ENCODE measurements around the gene SMIM20.

Gene SMIM20

DNA sequence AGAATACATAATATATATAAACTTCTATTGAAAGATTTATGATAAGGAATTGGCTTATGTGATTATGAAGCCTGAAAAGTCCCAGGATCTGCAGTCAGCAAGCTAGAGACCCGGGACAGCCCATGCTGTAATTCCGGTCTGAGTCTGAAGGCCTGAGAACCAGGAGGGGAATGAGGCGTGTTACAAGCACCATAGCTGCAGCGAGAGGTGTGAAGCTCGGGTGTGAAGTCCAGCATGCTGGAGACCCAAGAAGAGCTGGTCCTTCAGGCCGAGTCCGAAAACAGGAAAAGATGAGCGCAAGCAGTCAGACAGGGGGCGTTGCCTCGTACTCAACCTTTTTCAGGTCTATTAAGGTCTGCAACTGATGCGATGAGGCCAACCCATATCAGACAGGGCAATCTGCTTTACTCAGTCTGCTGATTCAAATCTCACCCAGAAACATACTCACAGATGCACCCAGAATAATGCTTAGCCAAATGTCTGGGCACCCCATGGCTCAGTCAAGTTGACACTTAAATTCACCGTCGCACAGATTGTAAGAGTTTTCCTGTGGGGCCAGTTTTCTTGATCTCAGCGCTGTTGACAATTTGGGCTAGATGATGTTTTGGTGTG lies 40.4 kb downstream of the SMIM20 start:
- TF ChIP-seq CTBP1 (IDR thresholded peaks at IDR 0.05; ENCODE audit: borderline replicate concordance) (no peak), TARDBP (IDR thresholded peaks at IDR 0.05) (no peak), ZNF384 (IDR thresholded peaks at IDR 0.05) (no peak), FOXK2 (IDR thresholded peaks at IDR 0.05) (no peak), SP1 (IDR thresholded peaks at IDR 0.05) (no peak)
- no peak for DNase-seq (ENCODE audit: extremely low spot score)
- ChIA-PET POLR2A (no interaction called here), CTCF (interaction anchor here (0.7 kb wide), 1 partner anchor 8 kb away, joined by 3 read pairs; no protein-coding TSS in a partner anchor)

DNA sequence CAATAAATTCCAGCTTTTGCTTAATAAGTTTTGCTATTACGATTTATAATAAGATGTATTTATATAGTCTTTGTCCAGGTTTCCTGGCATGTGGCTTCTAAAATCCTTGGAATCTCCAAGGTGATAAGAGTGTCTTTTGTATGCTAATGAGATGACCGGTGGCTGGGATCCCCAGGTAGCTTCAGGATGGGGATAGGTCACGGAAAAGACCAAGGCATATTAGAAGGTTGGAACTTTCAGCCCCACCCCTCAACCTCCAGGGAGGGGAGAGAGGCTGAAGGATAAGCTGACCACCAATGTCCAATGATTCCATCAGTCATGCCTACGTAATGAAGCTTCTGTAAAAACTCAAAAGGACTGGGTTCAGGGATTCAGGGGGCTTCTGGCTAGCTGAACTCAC lies 41.7 kb downstream of the SMIM20 start:
- no peak for DNase-seq (ENCODE audit: extremely low spot score)
- TF ChIP-seq TARDBP (IDR thresholded peaks at IDR 0.05), result no peak
- no peak for TF ChIP-seq BHLHE40 (IDR thresholded peaks at IDR 0.05; ENCODE audit: borderline replicate concordance)
- TF ChIP-seq CTBP1 (IDR thresholded peaks at IDR 0.05; ENCODE audit: borderline replicate concordance), result no peak
- TF ChIP-seq ARNT (IDR thresholded peaks at IDR 0.05), result no peak
- TF ChIP-seq HDGF (IDR thresholded peaks at IDR 0.05; ENCODE audit: borderline replicate concordance), result no peak
- TF ChIP-seq NFRKB (IDR thresholded peaks at IDR 0.05), result no peak
- no peak for TF ChIP-seq ZNF384 (IDR thresholded peaks at IDR 0.05)
- TF ChIP-seq L3MBTL2 (conservative IDR thresholded peaks at IDR 0.05), result no peak
- ChIA-PET CTCF (interaction anchor here (0.7 kb wide), 1 partner anchor 8 kb away, joined by 3 read pairs; no protein-coding TSS in a partner anchor), POLR2A (no interaction called here)

DNA sequence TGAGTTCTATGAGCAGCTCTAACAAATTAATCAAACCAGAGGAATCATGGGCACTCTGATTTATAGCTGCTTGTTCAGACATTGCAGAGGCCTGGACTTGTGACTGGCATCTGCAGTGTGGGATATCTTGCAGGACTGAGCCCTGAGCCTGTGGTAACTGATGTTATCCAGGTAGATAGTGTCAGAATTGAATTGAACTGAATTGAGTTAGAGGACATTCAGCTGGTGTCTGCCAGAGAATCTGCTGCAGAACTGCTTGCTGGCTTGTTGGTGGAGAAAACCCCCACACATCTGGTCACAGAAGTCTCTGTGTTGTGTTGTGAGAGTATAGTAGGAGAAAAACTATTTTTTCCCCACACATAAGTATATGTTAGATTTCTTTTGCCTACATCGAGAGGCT lies 42.2 kb downstream of the SMIM20 start:
- DNase-seq (ENCODE audit: extremely low spot score), result no peak
- CTCF ChIA-PET, result no interaction called here
- no peak for TF ChIP-seq SP1 (IDR thresholded peaks at IDR 0.05)
- POLR2A ChIA-PET, result no interaction called here

DNA sequence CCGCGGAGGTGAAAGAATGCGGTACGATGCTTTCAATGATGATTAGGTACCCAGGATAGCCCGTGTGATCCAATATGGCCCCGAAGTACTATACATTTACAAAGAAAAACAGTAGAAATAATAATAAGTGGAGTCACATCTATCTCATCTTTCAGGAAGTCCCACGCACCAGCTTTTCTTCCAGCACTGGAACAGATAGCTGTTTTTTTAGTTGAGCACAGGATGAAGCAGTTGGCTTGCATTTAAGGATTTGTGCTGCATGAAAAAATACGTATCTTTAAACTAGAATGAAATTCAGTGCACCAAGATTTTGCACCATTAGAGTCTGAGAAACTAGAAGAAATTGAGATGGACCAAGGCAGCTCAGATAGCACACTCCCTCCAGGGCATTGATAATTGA lies 44.1 kb downstream of the SMIM20 start:
- TF ChIP-seq HDGF (IDR thresholded peaks at IDR 0.05; ENCODE audit: borderline replicate concordance) (no peak), SUZ12 (IDR thresholded peaks at IDR 0.05) (no peak), ZNF384 (IDR thresholded peaks at IDR 0.05) (no peak), TARDBP (IDR thresholded peaks at IDR 0.05) (no peak), BHLHE40 (IDR thresholded peaks at IDR 0.05; ENCODE audit: borderline replicate concordance) (no peak), ARNT (IDR thresholded peaks at IDR 0.05) (no peak), NFRKB (IDR thresholded peaks at IDR 0.05) (no peak)
- ChIA-PET CTCF (no interaction called here), POLR2A (no interaction called here)
- DNase-seq (ENCODE audit: extremely low spot score), result no peak

DNA sequence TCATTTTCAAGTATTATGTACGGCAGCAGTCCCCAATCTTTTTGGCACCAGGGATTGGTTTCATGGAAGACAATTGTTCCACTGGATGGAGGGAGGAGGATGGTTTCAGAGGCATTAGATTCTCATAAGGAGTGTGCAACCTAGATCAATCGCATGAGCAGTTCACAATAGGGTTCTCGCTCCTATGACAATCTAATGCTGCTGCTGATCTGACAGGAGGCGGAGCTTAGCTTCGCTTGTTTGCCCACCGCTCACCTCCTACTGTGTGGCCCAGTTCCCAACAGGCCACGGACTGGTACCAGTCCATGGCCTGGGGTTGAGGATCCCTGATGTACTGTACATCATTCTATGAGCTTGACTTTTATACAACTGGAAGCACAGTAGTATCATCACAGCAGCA lies 48.4 kb downstream of the SMIM20 start:
- POLR2A ChIA-PET, result no interaction called here
- CTCF ChIA-PET, result interaction anchor here (0.7 to 1.1 kb wide), 3 partner anchors 8 to 26 kb away, joined by 3 to 6 read pairs (median 3); no protein-coding TSS in a partner anchor
- TF ChIP-seq FOXM1 (IDR thresholded peaks at IDR 0.05; ENCODE audit: borderline replicate concordance) (no peak), L3MBTL2 (conservative IDR thresholded peaks at IDR 0.05) (no peak), TARDBP (IDR thresholded peaks at IDR 0.05) (no peak), SUZ12 (IDR thresholded peaks at IDR 0.05) (no peak), SP1 (IDR thresholded peaks at IDR 0.05) (no peak), HDGF (IDR thresholded peaks at IDR 0.05; ENCODE audit: borderline replicate concordance) (no peak)
- DNase-seq (ENCODE audit: extremely low spot score), result no peak

DNA sequence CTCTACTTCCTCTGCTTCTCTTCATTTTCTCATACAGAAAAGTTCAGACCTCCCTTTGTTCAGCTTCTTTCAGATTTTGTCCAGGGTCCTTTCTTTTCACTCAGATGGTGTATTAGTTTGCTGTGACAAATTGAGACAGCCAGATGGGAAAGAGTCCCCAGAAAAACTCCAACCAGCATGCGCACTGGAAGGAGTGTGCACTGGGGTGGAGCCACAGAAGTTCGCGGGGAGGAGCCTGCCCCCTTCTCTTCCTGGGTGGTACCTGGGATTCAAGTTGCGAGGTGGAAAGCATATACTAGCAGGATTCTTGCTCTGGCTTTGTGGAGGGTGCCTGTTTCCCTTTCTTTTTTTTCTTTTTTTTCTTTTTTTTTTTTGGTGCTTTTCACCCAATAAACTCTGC lies 51.6 kb downstream of the SMIM20 start:
- ChIA-PET CTCF (no interaction called here), POLR2A (no interaction called here)
- DNase-seq (ENCODE audit: extremely low spot score), result no peak
- TF ChIP-seq NFRKB (IDR thresholded peaks at IDR 0.05), result no peak
- TF ChIP-seq ELF4 (IDR thresholded peaks at IDR 0.05), result no peak
- no peak for TF ChIP-seq ZNF384 (IDR thresholded peaks at IDR 0.05)
- TF ChIP-seq HDGF (IDR thresholded peaks at IDR 0.05; ENCODE audit: borderline replicate concordance), result no peak
- no peak for TF ChIP-seq L3MBTL2 (conservative IDR thresholded peaks at IDR 0.05)
- no peak for TF ChIP-seq TARDBP (IDR thresholded peaks at IDR 0.05)
- no peak for TF ChIP-seq FOXA1 (IDR thresholded peaks at IDR 0.05)
- TF ChIP-seq, protein P1, sequence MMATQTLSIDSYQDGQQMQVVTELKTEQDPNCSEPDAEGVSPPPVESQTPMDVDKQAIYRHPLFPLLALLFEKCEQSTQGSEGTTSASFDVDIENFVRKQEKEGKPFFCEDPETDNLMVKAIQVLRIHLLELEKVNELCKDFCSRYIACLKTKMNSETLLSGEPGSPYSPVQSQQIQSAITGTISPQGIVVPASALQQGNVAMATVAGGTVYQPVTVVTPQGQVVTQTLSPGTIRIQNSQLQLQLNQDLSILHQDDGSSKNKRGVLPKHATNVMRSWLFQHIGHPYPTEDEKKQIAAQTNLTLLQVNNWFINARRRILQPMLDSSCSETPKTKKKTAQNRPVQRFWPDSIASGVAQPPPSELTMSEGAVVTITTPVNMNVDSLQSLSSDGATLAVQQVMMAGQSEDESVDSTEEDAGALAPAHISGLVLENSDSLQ (IDR thresholded peaks at IDR 0.05), result no peak
- TF ChIP-seq LEF1 (IDR thresholded peaks at IDR 0.05; ENCODE audit: borderline replicate concordance), result no peak
- no peak for TF ChIP-seq ARNT (IDR thresholded peaks at IDR 0.05)
- no peak for TF ChIP-seq BHLHE40 (IDR thresholded peaks at IDR 0.05; ENCODE audit: borderline replicate concordance)
- no peak for TF ChIP-seq SP1 (IDR thresholded peaks at IDR 0.05)
- TF ChIP-seq FOXK2 (IDR thresholded peaks at IDR 0.05), result no peak
- no peak for TF ChIP-seq CTBP1 (IDR thresholded peaks at IDR 0.05; ENCODE audit: borderline replicate concordance)

DNA sequence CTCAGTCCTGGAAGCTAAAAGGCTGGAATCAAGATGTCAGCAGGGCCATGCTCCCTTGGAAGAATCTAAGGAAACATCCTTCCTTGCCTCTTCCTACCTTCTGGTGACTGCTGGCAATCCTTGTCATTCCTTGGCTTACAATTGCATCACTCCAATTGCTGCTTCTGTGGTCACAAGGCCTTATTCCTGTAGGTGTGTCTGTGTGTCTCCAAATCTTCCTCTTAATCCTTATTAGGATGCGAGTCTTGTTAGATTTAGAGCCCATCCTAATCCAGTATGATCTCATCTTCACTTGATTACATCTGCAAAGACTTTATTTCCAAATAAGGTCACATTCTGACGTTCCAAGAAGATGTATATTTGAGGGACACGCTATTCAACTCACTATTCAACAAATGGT lies 52.2 kb downstream of the SMIM20 start:
- DNase-seq (ENCODE audit: extremely low spot score), result no peak
- TF ChIP-seq ZNF384 (IDR thresholded peaks at IDR 0.05) (no peak), HDGF (IDR thresholded peaks at IDR 0.05; ENCODE audit: borderline replicate concordance) (no peak), L3MBTL2 (conservative IDR thresholded peaks at IDR 0.05) (no peak)
- POLR2A ChIA-PET, result no interaction called here
- CTCF ChIA-PET, result no interaction called here

DNA sequence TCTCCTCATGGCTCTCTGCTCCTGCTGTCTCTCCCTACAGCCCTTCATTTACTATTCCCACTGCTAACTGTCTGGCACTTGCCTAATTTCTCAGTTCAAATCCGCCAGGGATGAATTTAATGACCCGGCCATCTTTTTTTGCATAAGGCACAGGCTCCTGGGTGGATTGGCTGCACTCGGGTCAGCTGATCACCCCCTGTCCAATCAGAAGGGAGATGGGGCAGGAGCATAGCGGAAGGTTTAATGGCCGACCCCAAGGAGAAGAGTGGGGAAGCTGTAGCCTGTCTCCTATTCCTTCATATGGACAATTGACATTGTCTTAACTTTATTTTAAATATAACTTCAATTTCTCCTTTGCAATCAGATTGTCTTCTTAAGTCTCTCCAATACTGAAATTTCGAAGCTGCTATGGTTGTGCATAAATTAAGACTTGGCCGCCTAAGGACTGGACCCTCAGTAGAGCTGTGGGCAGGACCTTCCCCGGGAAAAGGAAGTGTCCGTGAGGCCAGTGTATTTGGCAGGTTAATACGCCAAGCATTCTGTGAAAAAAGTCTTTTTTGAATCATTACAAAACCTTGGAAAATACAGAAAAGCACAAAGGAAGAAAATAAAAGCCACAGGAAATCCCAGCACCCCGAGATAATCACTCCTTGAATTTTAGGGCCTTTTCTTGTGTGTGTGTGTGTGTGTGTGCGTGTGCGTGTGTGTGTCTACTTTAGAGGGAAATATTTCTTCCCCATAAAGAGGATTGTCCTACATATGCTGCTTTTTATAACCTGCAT lies 55.5 kb downstream of the SMIM20 start:
- TF ChIP-seq ELF4 (IDR thresholded peaks at IDR 0.05) (no peak), FOXM1 (IDR thresholded peaks at IDR 0.05; ENCODE audit: borderline replicate concordance) (no peak), TARDBP (IDR thresholded peaks at IDR 0.05) (no peak), CTBP1 (IDR thresholded peaks at IDR 0.05; ENCODE audit: borderline replicate concordance) (no peak), L3MBTL2 (conservative IDR thresholded peaks at IDR 0.05) (no peak), HDGF (IDR thresholded peaks at IDR 0.05; ENCODE audit: borderline replicate concordance) (no peak), FOXK2 (IDR thresholded peaks at IDR 0.05) (no peak), LEF1 (IDR thresholded peaks at IDR 0.05; ENCODE audit: borderline replicate concordance) (no peak), ARNT (IDR thresholded peaks at IDR 0.05) (no peak), SP1 (IDR thresholded peaks at IDR 0.05) (no peak), NFRKB (IDR thresholded peaks at IDR 0.05) (no peak), SUZ12 (IDR thresholded peaks at IDR 0.05) (no peak)
- TF ChIP-seq, protein P1 (IDR thresholded peaks at IDR 0.05), result no peak
- CTCF ChIA-PET, result no interaction called here
- POLR2A ChIA-PET, result no interaction called here
- no peak for DNase-seq (ENCODE audit: extremely low spot score)
